Heart right ventricle (tissue), 16 donors: ENCODE measurements around the gene CYB5D1. TPM values are rescaled to one million over a fixed set of nuclear protein-coding genes. Genes with fewer than 3 reads are reported as not detected.

Experiments
- ATAC-seq, 8 donors: fragments of 200-7000 bp; cut with Tn5 transposase; one replicate each; pipeline ENCODE4 v1.9.1; 2020; ENCODE audit warnings: mild to moderate bottlenecking in 8 of 8, moderate library complexity in 8 of 8, moderate number of reproducible peaks in 1 of 8
- DNase-seq, 2 donors: peaks; one replicate each; pipeline ENCODE4 v3.0.0-alpha.2; 2020
- H3K27ac ChIP-seq, 10 donors: fragments of 200-600 bp; sonication (generic) in 2 of 10; one replicate each; pipeline versions ENCODE4 v1.5.0 to v1.8.0; 2020 to 2022; ENCODE audit warnings: mild to moderate bottlenecking in 3 of 10
- H3K27me3 ChIP-seq, 7 donors: fragments of 200-600 bp; one replicate each; pipeline ENCODE4 v1.8.0; 2021 to 2022; ENCODE audit warnings: mild to moderate bottlenecking in 2 of 7
- H3K36me3 ChIP-seq, 9 donors: fragments of 200-600 bp; sonication (generic) in 1 of 9; one replicate each; pipeline versions ENCODE4 v1.5.0 to v1.8.0; 2020 to 2022; ENCODE audit warnings: mild to moderate bottlenecking in 2 of 9
- H3K4me1 ChIP-seq, 9 donors: fragments of 200-600 bp; sonication (generic) in 1 of 9; one replicate each; pipeline versions ENCODE4 v1.5.0 to v1.8.0; 2020 to 2022; ENCODE audit warnings: mild to moderate bottlenecking in 4 of 9
- H3K4me3 ChIP-seq, 10 donors: fragments of 200-600 bp; sonication (generic) in 2 of 10; one replicate each; pipeline versions ENCODE4 v1.5.0 to v1.8.0; 2020 to 2022; ENCODE audit warnings: mild to moderate bottlenecking in 7 of 10, moderate library complexity in 2 of 10
- H3K9me3 ChIP-seq, 11 donors: fragments of 200-600 bp in 10 of 11; sonication (generic) in 2 of 11; one replicate each; pipeline versions ENCODE4 v1.5.0 to v1.8.0; 2013 to 2022; ENCODE audit warnings: mild to moderate bottlenecking in 2 of 11, control low read depth in 1 of 11, moderate library complexity in 1 of 11
- CTCF ChIP-seq, 9 donors: fragments of 200-600 bp; sonication (generic) in 2 of 9; IDR thresholded peaks; one replicate each; pipeline versions ENCODE4 v1.5.0 to v1.8.0; 2021 to 2022; ENCODE audit warnings: antibody characterized with exemption in 9 of 9, mild to moderate bottlenecking in 5 of 9, moderate library complexity in 1 of 9
- WGBS, 2 donors: extraction: QIAGEN DNeasy Blood & Tissue Kit; methylation state at CpG; one replicate each; pipeline ENCODE4 v1.1.7; 2013; ENCODE audit warnings: inconsistent platforms in 1 of 2; 5-methylcytosine and 5-hydroxymethylcytosine counted together
- intact Hi-C, 10 donors: fragments of 100-400 bp; cut with DNase I; formaldehyde crosslinking; loops; one replicate each; pipeline versions ENCODE4 v1.11.1 to v1.14.2; 2022
- polyA plus RNA-seq, 2 donors: library from polyadenylated mRNA; stranded (reverse); fragments of 200-250 nt; gene quantifications; one replicate each; pipeline ENCODE4 v1.2.3, GENCODE V29; 2013
- total RNA-seq, 10 donors: library from RNA; stranded (reverse); fragmentation: NEBNext Ultra II Directional in 3 of 10; extraction: Animal tissue kit (Norgen Biotek cat#: 25700) in 3 of 10; gene quantifications; one replicate each; pipeline versions ENCODE4 v1.2.1 to v1.2.4, GENCODE V29; 2021 to 2023
- donor health status: Arrhythmogenic right ventricular cardiomyopathy.
- donor health status: ischemic (EF 13 %, LVEDD 7.1; RV severe dilation, severe dysfunction).
- donor health status: healthy with polysubstance abuse.
- donor health status: DM: no; HTN: yes; CAD: no.
- donor health status: DM: no; HTN: no; CAD: no.
- donor health status: ischemic (EF 25% LVEDD 6.9; RV normal size, moderate dysfunction).
- donor health status: ischemic (EF 25% LVEDD 5.7; RV mildly dilated, moderate dysfunction).
- donor health status: healthy.
- donor health status: DM: yes; HTN: yes; CAD: no.
- donor health status: Ischemic cardiomyopathy.
- donor health status: ischemic (EF 35%, LVEDD 5.7; RV mildly dilated, moderate dysfunction).
- donor health status: nonischemic (EF 11% LVEDD 7.7; RV severe dilation, severe dysfunction).
- donor health status: DM: yes; HTN: yes; CAD: no.
- donor health status: PGD.
- donor health status: ischemic (EF 29% LVEDD 5.4; RV normal size, mild dysfunction).
- donor health status: nonischemic (EF 23%, LVEDD 6.1; RV moderate dilation, normal function).

CYB5D1 gene
- total and polyA plus RNA-seq, 12 donors, result 10.0 to 20.1 (median 15.7) TPM

DNA sequence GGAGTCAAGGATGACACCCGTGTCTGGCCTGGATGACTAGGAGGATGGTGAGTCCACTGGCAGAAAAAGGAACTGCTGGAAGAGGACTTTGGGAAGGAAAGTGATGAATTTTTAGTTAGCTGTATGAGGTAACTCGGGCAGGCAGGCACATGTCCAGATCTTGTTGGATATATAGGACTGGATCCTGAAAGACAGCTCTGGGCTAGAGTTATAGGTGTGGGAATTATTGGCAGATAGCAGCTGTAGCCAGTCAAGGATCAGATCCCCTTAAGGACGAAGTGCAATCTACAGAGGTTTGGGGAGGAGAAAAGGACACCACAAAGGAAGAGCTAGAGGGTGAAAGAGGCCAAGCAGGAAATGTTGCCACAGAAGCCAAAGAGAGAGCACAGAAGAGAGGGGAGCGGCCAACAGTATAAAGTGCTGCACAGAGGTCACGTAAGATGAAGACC, 10.1 kb downstream of the CYB5D1 start:
- 79 to 86% methylated on average over 5 of the region's 5 CpGs for WGBS, 2 donors
- DNase-seq, result no peak
- Histone ChIP-seq H3K27ac (peak overlapping the region in 1 of 10 donors; percentile 3), H3K36me3 (peaks cover 0 to 68% (median 0%) of the 10 kb centered on the region in 9 donors), H3K4me1 (peaks cover 0 to 15% (median 0%) of the 10 kb centered on the region in 9 donors), H3K27me3 (no peaks in the 10 kb centered on the region), H3K4me3 (no peak overlapping the region), H3K9me3 (peaks cover 0 to 4% (median 0%) of the 10 kb centered on the region in 11 donors)
- TF ChIP-seq CTCF (IDR thresholded peaks at IDR 0.05), result no peak
- no peak for ATAC-seq
- intact Hi-C loops, result loop anchor here in 2 of 10 donors (5.0 to 10.0 kb wide), 2 partner anchors 174 to 177 kb away; no protein-coding TSS in a partner anchor

DNA sequence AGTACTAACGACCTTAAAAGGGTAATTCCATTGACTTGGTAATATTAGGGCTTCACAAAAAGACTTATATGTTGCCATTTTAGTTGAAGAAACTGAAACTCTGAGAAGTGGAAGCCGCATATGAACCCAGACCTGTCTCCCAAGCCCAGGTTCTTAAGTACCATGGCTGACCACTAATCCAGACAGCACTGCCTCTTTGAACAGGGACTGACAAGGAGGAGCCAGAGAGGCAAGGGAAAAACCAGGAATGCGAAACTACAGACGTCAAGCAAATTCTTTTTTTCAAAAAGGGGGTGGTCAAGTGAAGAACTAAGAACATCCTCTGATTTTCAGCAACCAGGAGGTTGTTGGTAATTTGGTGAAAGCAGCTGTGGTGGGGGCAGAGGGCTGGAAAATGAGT, 15.2 kb downstream of the CYB5D1 start:
- H3K27me3 ChIP-seq, result no peaks in the 10 kb centered on the region
- H3K4me1 ChIP-seq, result peaks cover 0 to 10% (median 0%) of the 10 kb centered on the region in 9 donors
- ATAC-seq, result no peak
- DNase-seq, result no peak
- intact Hi-C loops, result no loop called here
- H3K36me3 ChIP-seq, result peaks cover 0 to 74% (median 0%) of the 10 kb centered on the region in 9 donors
- no peak for TF ChIP-seq CTCF (IDR thresholded peaks at IDR 0.05)
- 72 to 74% methylated on average over 4 of the region's 4 CpGs for WGBS, 2 donors
- H3K9me3 ChIP-seq, result no peaks in the 10 kb centered on the region
- no peak overlapping the region for H3K27ac ChIP-seq
- H3K4me3 ChIP-seq, result no peak overlapping the region

DNA sequence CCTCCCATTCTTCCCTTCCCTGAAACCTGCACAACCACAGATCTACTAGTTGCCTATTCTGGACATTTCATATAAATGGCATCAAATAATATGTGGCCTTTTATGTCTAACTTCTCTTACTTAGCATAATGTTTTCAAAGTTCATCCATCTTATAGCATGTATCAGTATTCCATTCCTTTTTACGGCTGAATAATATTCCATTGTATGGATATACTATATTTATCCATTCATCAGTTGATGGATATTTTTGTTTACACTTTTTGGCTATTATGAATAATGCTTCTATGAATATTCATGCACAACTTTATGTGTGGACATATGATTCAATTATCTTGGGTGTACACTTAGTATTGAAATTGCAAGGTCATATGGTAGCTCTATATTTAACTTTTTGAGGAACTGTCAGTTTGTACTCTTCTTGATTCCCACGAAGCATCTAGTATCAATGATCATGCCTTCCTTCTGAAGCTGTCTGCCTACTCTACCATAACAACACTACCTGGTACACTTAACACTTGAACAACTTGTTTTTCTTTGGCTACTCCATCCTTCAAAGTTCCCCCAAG, 18.1 kb downstream of the CYB5D1 start:
- no peak overlapping the region for H3K27ac ChIP-seq
- H3K4me3 ChIP-seq, result no peak overlapping the region
- no peaks in the 10 kb centered on the region for H3K27me3 ChIP-seq
- ATAC-seq, result no peak
- intact Hi-C loops, result no loop called here
- no peak for TF ChIP-seq CTCF (IDR thresholded peaks at IDR 0.05)
- WGBS, 2 donors, result 71 to 84% methylated on average over 2 of the region's 2 CpGs
- H3K36me3 ChIP-seq, result peaks cover 0 to 76% (median 10%) of the 10 kb centered on the region in 9 donors
- no peaks in the 10 kb centered on the region for H3K9me3 ChIP-seq
- peaks cover 0 to 17% (median 0%) of the 10 kb centered on the region in 9 donors for H3K4me1 ChIP-seq
- DNase-seq, result no peak

GRCh38 chr17:7878234-7878633, 20.4 kb downstream of the CYB5D1 start:
- Histone ChIP-seq H3K4me1 (peaks cover 0 to 39% (median 13%) of the 10 kb centered on the region in 9 donors), H3K27ac (no peak overlapping the region), H3K36me3 (peaks cover 0 to 70% (median 10%) of the 10 kb centered on the region in 9 donors), H3K27me3 (no peaks in the 10 kb centered on the region), H3K9me3 (no peaks in the 10 kb centered on the region), H3K4me3 (no peak overlapping the region)
- WGBS, 2 donors, result 90 to 97% methylated on average over 7 of the region's 7 CpGs
- no peak for ATAC-seq
- TF ChIP-seq CTCF (IDR thresholded peaks at IDR 0.05), result no peak
- intact Hi-C loops, result no loop called here
- no peak for DNase-seq
